Mesodermal cell (in vitro differentiated cells): Measurements from ENCODE around the gene SNX9.

Experiments used
- H3K27ac ChIP-seq: 2 replicates; pipeline ENCODE4 v1.7.0; 2013; ENCODE audit warnings: mild to moderate bottlenecking, low read depth, low read length, moderate library complexity; ENCODE audit not compliant: severe bottlenecking
- H3K36me3 ChIP-seq: 2 replicates; pipeline ENCODE4 v1.7.1; 2013; ENCODE audit warnings: mild to moderate bottlenecking, low read length, moderate library complexity; ENCODE audit not compliant: control insufficient read depth, insufficient read depth
- H3K4me1 ChIP-seq: one replicate; pipeline ENCODE4 v1.7.1; 2013; ENCODE audit warnings: mild to moderate bottlenecking, low read length; ENCODE audit not compliant: insufficient read depth, control insufficient read depth, poor library complexity, severe bottlenecking
- H3K4me3 ChIP-seq: 2 replicates; pipeline ENCODE4 v1.7.0; 2013; ENCODE audit warnings: low read length, control low read depth, mild to moderate bottlenecking; ENCODE audit not compliant: insufficient read depth, poor library complexity, severe bottlenecking; ENCODE audit errors: extremely low read depth
- H3K9me3 ChIP-seq: 2 replicates; pipeline ENCODE4 v1.7.1; 2013; ENCODE audit warnings: mild to moderate bottlenecking, low read length, moderate library complexity; ENCODE audit not compliant: control insufficient read depth
- WGBS, 2 experiments: methylation state at CpG; one replicate each; pipeline ENCODE4 v1.1.5; 2013; ENCODE audit warnings: missing lambda C conversion rate in 2 of 2; ENCODE audit not compliant: insufficient coverage in 2 of 2; 5-methylcytosine and 5-hydroxymethylcytosine counted together

SNX9 gene

GRCh38 chr6:157804448-157805327, 18.4 kb upstream of the SNX9 start:
- no peaks in the 10 kb centered on the region for H3K9me3 ChIP-seq
- H3K4me1 ChIP-seq, result no peaks in the 10 kb centered on the region
- WGBS, 2 experiments, result 88 to 94% methylated on average over 5 to 6 of the region's 11 CpGs
- no peak overlapping the region for H3K27ac ChIP-seq
- no peaks in the 10 kb centered on the region for H3K36me3 ChIP-seq
- no peak overlapping the region for H3K4me3 ChIP-seq

GRCh38 chr6:157806131-157806855, 16.8 kb upstream of the SNX9 start:
- no CpG with 5 or more reads among the region's 3 CpGs for WGBS, 2 experiments
- H3K4me3 ChIP-seq, result no peak overlapping the region
- H3K36me3 ChIP-seq, result no peaks in the 10 kb centered on the region
- no peak overlapping the region for H3K27ac ChIP-seq
- H3K9me3 ChIP-seq, result no peaks in the 10 kb centered on the region
- H3K4me1 ChIP-seq, result no peaks in the 10 kb centered on the region

GRCh38 chr6:157806856-157807215, 16.2 kb upstream of the SNX9 start:
- Histone ChIP-seq H3K27ac (no peak overlapping the region), H3K9me3 (no peaks in the 10 kb centered on the region), H3K4me1 (no peaks in the 10 kb centered on the region), H3K36me3 (no peaks in the 10 kb centered on the region), H3K4me3 (no peak overlapping the region)
- 91 to 92% methylated on average over 2 to 3 of the region's 3 CpGs for WGBS, 2 experiments

GRCh38 chr6:157808405-157808950, 14.6 kb upstream of the SNX9 start:
- H3K36me3 ChIP-seq, result no peaks in the 10 kb centered on the region
- H3K4me3 ChIP-seq, result no peak overlapping the region
- 90% methylated on average over 1 of the region's 2 CpGs; no CpG with 5 or more reads in 1 of the 2 experiments for WGBS, 2 experiments
- no peaks in the 10 kb centered on the region for H3K4me1 ChIP-seq
- no peaks in the 10 kb centered on the region for H3K9me3 ChIP-seq
- H3K27ac ChIP-seq, result no peak overlapping the region

GRCh38 chr6:157809613-157810012, 13.4 kb upstream of the SNX9 start:
- H3K4me3 ChIP-seq, result no peak overlapping the region
- WGBS, 2 experiments, result 67 to 80% methylated on average over 1 of the region's 1 CpG
- no peak overlapping the region for H3K27ac ChIP-seq
- no peaks in the 10 kb centered on the region for H3K4me1 ChIP-seq
- H3K36me3 ChIP-seq, result no peaks in the 10 kb centered on the region
- no peaks in the 10 kb centered on the region for H3K9me3 ChIP-seq

GRCh38 chr6:157811137-157811475, 11.9 kb upstream of the SNX9 start:
- Histone ChIP-seq H3K4me3 (no peak overlapping the region), H3K9me3 (no peaks in the 10 kb centered on the region), H3K36me3 (no peaks in the 10 kb centered on the region), H3K4me1 (no peaks in the 10 kb centered on the region), H3K27ac (no peak overlapping the region)

- Histone ChIP-seq H3K4me1 (no peaks in the 10 kb centered on the region), H3K36me3 (no peaks in the 10 kb centered on the region), H3K4me3 (no peak overlapping the region), H3K27ac (no peak overlapping the region), H3K9me3 (no peaks in the 10 kb centered on the region)
- WGBS, 2 experiments, result 100% methylated on average over 1 of the region's 3 CpGs; no CpG with 5 or more reads in 1 of the 2 experiments
Measured at GRCh38 chr6:157811476-157812173, 11.4 kb upstream of the SNX9 start.

- Histone ChIP-seq H3K4me1 (no peaks in the 10 kb centered on the region), H3K36me3 (no peaks in the 10 kb centered on the region), H3K9me3 (no peaks in the 10 kb centered on the region), H3K27ac (no peak overlapping the region), H3K4me3 (no peak overlapping the region)
Measured at GRCh38 chr6:157812425-157813171, 10.4 kb upstream of the SNX9 start.

- Histone ChIP-seq H3K27ac (no peak overlapping the region), H3K4me3 (no peak overlapping the region), H3K9me3 (no peaks in the 10 kb centered on the region), H3K36me3 (no peaks in the 10 kb centered on the region), H3K4me1 (no peaks in the 10 kb centered on the region)
- WGBS, 2 experiments, result 85 to 97% methylated on average over 3 to 5 of the region's 5 CpGs
Measured at GRCh38 chr6:157813191-157813590, 9.9 kb upstream of the SNX9 start.

GRCh38 chr6:157813750-157814455, 9.1 kb upstream of the SNX9 start:
- no peak overlapping the region for H3K27ac ChIP-seq
- no peak overlapping the region for H3K4me3 ChIP-seq
- no peaks in the 10 kb centered on the region for H3K36me3 ChIP-seq
- H3K9me3 ChIP-seq, result no peaks in the 10 kb centered on the region
- no peaks in the 10 kb centered on the region for H3K4me1 ChIP-seq
- 77 to 87% methylated on average over 2 to 5 of the region's 5 CpGs for WGBS, 2 experiments
